ENCODE data around the gene KCP. TPM values are rescaled to one million over a fixed set of nuclear protein-coding genes. Genes with fewer than 3 reads are reported as not detected.
A peak's percentile ranks its signal among the peaks of the same experiment; 100 is the strongest.

The KCP gene
- total RNA-seq, 2 donors from 2014 or later: 0.31 to 0.50 TPM

- DNase-seq (no peak), ATAC-seq (no peak)
- intact Hi-C loops (cut with DNase I): no loop called here
Measured at GRCh38 chr7:128852537-128853254, 57.8 kb downstream of the KCP start.

GRCh38 chr7:128849804-128850490 is 60.6 kb downstream of the KCP start:
- DNase-seq (no peak), ATAC-seq (no peak)
- intact Hi-C loops (cut with DNase I): no loop called here

GRCh38 chr7:128849156-128849515 is 61.4 kb downstream of the KCP start:
- ATAC-seq (no peak), DNase-seq (no peak)
- intact Hi-C loops (cut with DNase I): no loop called here

DNA sequence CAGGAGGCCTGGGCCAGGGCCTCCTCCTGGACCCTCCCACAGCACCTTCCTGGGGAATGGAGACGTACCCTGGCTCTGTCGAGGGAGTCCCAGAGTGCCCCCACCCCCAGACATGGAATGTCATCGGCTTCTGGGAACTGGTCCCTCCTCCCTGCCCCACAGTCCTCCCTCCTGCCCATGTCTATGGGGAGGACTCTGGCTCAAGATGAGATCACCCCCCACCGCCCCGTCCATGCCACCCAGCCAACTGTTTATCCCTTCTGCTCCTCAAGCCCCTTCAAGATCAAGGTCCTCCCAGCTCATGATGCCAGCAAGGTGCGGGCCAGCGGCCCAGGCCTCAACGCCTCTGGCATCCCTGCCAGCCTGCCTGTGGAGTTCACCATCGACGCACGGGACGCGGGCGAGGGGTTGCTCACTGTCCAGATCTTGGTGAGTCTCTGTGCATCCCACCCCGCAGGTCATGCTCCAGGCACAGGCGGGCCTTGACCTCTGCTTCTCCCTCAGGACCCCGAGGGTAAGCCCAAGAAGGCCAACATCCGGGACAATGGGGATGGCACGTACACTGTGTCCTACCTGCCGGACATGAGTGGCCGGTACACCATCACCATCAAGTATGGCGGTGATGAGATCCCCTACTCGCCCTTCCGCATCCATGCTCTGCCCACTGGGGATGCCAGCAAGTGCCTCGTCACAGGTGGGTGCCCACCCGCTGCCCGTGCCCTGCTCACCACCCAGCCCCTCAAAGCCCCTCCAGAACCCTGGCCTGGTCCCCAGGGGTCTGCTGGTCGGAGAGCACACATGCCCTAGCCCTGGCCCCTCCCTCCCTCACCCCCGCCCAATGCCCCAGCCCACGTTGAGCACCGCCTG is 62.0 kb downstream of the KCP start:
- intact Hi-C loops (cut with DNase I): no loop called here
- DNase-seq: no peak
- ATAC-seq: no peak

GRCh38 chr7:128847721-128848211 is 62.7 kb downstream of the KCP start:
- DNase-seq (no peak), ATAC-seq (no peak)
- intact Hi-C loops (cut with DNase I): no loop called here

- ATAC-seq: no peak
- intact Hi-C loops (cut with DNase I): no loop called here
Measured at GRCh38 chr7:128846781-128847444, 63.6 kb downstream of the KCP start.

GRCh38 chr7:128845987-128846386 is 64.5 kb downstream of the KCP start:
- intact Hi-C loops (cut with DNase I): no loop called here
- ATAC-seq (no peak), DNase-seq (no peak)

More at GRCh38 chr7:128846781-128847444, 63.6 kb downstream of the KCP start:
- no peak for DNase-seq

GRCh38 chr7:128845475-128845874 is 65.0 kb downstream of the KCP start:
- intact Hi-C loops (cut with DNase I): no loop called here
- ATAC-seq: no peak
- DNase-seq: no peak

DNA sequence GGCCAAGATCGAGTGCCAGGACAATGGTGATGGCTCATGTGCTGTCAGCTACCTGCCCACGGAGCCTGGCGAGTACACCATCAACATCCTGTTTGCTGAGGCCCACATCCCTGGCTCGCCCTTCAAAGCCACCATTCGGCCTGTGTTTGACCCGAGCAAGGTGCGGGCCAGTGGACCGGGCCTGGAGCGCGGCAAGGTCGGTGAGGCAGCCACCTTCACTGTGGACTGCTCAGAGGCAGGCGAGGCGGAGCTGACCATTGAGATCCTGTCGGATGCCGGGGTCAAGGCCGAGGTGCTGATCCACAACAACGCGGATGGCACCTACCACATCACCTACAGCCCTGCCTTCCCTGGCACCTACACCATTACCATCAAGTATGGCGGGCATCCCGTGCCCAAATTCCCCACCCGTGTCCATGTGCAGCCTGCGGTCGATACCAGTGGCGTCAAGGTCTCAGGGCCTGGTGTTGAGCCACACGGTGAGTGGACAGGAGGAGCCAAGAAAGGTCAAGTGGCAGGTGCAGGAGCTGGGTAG is 65.7 kb downstream of the KCP start:
- intact Hi-C loops (cut with DNase I): no loop called here
- ATAC-seq: no peak
- no peak for DNase-seq

DNA sequence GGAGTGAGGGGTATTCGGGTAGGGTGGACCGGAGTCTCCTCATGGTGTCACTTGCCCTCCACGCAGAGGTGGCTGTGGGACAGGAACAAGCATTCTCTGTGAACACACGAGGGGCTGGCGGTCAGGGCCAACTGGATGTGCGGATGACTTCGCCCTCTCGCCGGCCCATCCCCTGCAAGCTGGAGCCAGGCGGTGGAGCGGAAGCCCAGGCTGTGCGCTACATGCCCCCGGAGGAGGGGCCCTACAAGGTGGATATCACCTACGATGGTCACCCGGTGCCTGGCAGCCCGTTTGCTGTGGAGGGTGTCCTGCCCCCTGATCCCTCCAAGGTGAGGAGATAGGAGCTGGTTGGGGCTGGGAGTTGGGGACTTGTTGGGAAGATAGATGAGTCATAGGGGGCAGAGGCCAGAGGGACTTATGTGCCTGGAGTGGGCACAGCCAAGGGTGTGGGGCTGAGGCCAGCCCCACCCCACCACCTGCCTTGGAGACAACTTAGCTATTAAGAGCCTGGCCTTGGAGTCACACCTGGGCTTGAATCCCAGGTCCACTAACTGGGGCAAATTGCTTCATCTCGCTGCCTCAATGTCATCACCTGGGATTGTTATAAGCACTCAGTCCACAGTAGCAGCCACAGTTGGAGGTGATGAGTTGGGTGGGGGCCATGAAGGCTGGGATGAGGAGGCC is 66.4 kb downstream of the KCP start:
- ATAC-seq (no peak), DNase-seq (no peak)
- intact Hi-C loops (cut with DNase I): no loop called here

DNA sequence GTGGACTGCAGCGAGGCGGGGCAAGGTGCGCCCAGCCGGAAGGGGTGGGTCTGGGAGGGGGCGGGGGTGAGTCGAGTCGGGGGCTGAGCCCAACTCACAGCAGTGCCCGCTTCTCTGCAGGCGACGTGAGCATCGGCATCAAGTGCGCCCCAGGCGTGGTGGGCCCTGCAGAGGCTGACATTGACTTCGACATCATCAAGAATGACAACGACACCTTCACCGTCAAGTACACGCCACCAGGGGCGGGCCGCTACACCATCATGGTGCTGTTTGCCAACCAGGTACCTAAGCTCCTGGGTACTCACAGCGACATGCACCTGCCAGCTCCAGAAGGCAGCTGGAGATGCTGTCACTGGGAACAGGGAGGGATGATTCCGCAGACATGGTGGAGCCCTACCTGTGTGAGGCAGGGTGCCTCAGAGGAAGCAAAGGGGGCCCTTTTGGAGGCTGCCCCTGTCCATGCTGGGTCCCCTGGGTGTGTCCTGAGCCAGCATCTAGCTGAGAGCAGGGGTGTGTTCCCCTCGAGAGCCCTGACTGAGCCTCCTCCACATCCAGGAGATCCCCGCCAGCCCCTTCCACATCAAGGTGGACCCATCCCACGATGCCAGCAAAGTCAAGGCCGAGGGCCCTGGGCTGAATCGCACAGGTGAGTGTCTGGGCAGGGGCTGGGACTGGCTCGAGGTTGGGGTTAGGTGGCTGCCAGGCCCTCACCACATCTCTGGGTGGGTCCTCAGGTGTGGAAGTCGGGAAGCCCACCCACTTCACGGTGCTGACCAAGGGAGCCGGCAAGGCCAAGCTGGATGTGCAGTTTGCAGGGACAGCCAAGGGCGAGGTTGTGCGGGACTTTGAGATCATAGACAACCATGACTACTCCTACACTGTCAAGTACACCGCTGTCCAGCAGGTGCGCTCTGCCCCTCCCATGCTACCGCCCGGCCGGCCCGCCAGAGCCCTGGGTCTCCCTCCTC is 67.6 kb downstream of the KCP start:
- no peak for ATAC-seq
- no peak for DNase-seq
- intact Hi-C loops (cut with DNase I): no loop called here

DNA sequence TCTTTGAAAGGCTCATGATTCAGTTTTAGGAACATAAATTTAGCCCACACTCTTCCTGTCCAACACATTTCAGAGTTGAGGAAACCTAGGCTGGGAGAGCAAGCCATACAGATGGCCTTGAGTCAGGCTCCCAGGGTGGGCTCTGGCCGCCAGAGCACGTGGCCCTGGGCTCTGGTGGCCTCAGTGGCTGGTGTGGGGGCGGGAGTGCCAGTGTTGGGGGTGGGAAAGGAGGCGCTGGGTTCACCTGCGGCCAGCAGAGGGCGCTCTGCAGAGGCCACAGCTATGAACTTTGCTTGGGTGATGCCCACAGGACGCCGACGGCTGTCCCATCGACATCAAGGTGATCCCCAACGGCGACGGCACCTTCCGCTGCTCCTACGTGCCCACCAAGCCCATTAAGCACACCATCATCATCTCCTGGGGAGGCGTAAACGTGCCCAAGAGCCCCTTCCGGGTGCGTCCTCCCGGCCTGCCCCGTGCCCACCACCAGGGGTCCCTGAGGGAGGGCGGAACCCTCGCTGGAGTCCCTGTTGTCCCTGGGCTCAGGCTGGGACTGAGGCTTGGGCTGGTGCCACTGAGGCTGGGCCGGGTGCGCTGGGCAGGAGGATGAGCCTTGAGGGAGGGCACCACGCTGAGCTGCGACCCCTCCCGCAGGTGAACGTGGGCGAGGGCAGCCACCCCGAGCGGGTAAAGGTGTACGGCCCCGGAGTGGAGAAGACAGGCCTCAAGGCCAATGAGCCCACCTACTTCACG is 68.4 kb downstream of the KCP start:
- ATAC-seq (peak; percentile 7 to 40), DNase-seq (no peak)
- intact Hi-C loops (cut with DNase I): no loop called here

- ATAC-seq (no peak), DNase-seq (no peak)
Measured at GRCh38 chr7:128841171-128841690, 69.3 kb downstream of the KCP start.

GRCh38 chr7:128840326-128841170 is 70.0 kb downstream of the KCP start:
- intact Hi-C loops (cut with DNase I): no loop called here
- ATAC-seq (no peak), DNase-seq (no peak)

More at GRCh38 chr7:128841171-128841690, 69.3 kb downstream of the KCP start:
- intact Hi-C loops (cut with DNase I): no loop called here

GRCh38 chr7:128839751-128840177 is 70.7 kb downstream of the KCP start:
- DNase-seq: no peak

More at GRCh38 chr7:128839751-128840177, 70.7 kb downstream of the KCP start:
- intact Hi-C loops (cut with DNase I): no loop called here
- no peak for ATAC-seq

Measured in left cardiac atrium (tissue), 4 donors.